ENCODE data around the gene GPC3.
A peak's percentile ranks its signal among the peaks of the same experiment; 100 is the strongest.
"Not testable (repeated sequence)": the region's sequence is repeated elsewhere in the genome, so short reads cannot be mapped to it uniquely, and the experiment has no call there.

Gene GPC3

GRCh38 chrX:133985164-133985966 is at the start of gene GPC3:
Gene GPC3, minus strand, starts transcription at chrX:133985594.
- DNase-seq, result peak in 11 of 51 donors; percentile 0 to 38 (median 4)

GRCh38 chrX:134032441-134032840 is 47.0 kb upstream of the GPC3 start:
- DNase-seq, result no peak

- peak in 13 of 51 donors; percentile 0 to 17 (median 0) for DNase-seq
Measured at GRCh38 chrX:134026565-134027311, 41.3 kb upstream of the GPC3 start.

- no peak for DNase-seq
Measured at GRCh38 chrX:134025986-134026545, 40.7 kb upstream of the GPC3 start.

GRCh38 chrX:134024686-134025377 is 39.4 kb upstream of the GPC3 start:
- no peak for DNase-seq

- DNase-seq, result no peak
Measured at GRCh38 chrX:134023851-134024281, 38.5 kb upstream of the GPC3 start.

- no peak for DNase-seq
Measured at GRCh38 chrX:134020910-134021309, 35.5 kb upstream of the GPC3 start.

- DNase-seq, result no peak
Measured at GRCh38 chrX:134019567-134020206, 34.3 kb upstream of the GPC3 start.

- not testable (repeated sequence) for DNase-seq
Measured at GRCh38 chrX:134016309-134016708, 30.9 kb upstream of the GPC3 start.

GRCh38 chrX:134015510-134015909 is 30.1 kb upstream of the GPC3 start:
- DNase-seq, result not testable (repeated sequence)

- no peak for DNase-seq
Measured at GRCh38 chrX:134013524-134013923, 28.1 kb upstream of the GPC3 start.

- no peak for DNase-seq
Measured at GRCh38 chrX:134013092-134013497, 27.7 kb upstream of the GPC3 start.

GRCh38 chrX:134010690-134011089 is 25.3 kb upstream of the GPC3 start:
- no peak for DNase-seq

GRCh38 chrX:134007716-134008115 is 22.3 kb upstream of the GPC3 start:
- no peak for DNase-seq

- no peak for DNase-seq
Measured at GRCh38 chrX:134006484-134007161, 21.2 kb upstream of the GPC3 start.

GRCh38 chrX:134004084-134004483 is 18.7 kb upstream of the GPC3 start:
- no peak for DNase-seq

GRCh38 chrX:134002921-134003615 is 17.7 kb upstream of the GPC3 start:
- DNase-seq, result no peak

- DNase-seq, result no peak
Measured at GRCh38 chrX:134000260-134001245, 15.2 kb upstream of the GPC3 start.

Data from hypothalamus (tissue), 51 donors.